Hepatic stellate cell (primary cell): ENCODE measurements around the gene KIF24.
"Not testable (repeated sequence)": the region's sequence is repeated elsewhere in the genome, so short reads cannot be mapped to it uniquely, and the experiment has no call there.

Experiments
- DNase-seq: peaks from one replicate; pipeline ENCODE4 v3.0.0; 2011; ENCODE audit warnings: low spot score

Gene KIF24

DNA sequence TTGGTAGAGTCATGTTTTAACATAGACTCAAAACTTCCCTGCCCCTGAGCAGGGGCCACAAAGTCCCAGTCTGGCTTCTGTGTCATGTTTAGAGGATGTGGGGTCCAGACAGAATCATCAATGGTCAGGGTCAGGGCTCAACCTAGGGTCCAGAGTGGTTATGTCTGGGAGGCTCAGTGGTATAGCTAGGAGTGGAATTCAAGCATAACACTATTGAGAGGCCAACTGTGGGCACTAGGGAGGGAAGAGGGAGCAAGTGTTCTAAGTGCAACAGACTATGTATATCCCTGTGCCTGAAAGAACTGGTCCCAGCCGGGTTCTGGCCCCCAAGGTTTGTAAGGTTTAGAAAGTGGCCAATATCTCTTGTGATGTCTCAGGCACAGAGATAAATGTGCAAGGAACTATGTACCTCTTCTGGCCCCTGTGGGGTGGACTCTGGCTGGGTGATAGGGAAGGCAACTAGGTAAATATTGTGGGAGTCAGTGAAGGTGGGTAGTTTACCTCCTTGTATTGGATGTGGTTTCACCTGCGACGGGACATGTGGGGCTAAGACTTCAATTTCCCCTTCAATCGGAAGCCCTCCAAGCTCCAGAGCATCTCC, 33.6 kb upstream of the KIF24 start:
- no peak for DNase-seq

DNA sequence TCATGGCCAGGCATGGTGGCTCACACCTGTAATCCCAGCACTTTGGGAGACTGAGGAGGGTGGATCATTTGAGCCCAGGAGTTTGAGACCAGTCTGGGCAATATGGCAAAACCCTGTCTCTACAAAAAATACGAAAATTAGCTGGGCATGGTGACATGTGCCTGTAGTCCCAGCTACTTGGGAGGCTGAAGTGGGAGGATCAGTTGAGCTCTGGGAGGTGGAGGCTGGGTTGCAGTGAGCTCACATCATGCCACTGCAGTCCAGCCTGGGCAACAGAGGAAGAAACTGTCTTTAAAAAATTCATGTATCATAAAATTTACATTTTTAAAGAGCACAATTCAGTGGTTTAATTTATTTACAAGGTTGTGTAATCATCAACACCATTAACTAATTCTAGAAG, 23.9 kb upstream of the KIF24 start:
- not testable (repeated sequence) for DNase-seq

DNA sequence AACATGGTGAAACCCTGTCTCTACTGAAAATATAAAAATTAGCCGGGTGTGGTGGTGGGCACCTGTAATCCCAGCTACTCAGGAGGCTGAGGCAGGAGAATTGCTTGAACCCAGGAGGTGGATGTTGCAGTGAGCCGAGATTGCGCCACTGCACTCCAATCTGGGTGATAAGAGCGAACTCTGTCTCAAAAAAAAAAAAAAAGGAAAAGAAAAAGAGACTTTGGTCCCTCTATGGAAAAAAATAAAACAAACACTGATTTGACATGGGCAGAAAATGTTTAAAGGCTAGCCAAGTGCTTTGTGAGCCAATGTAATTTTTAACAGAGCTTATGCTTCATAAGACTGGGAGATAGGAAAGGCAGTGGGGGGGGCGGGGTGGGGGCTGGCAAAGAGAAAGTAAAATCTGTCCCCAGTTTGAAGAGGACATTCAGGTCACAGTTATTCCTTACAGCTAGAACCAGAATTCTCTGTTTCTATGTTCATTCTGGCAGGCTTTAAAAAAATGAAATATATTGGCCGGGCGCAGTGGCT, 23.1 kb upstream of the KIF24 start:
- not testable (repeated sequence) for DNase-seq

DNA sequence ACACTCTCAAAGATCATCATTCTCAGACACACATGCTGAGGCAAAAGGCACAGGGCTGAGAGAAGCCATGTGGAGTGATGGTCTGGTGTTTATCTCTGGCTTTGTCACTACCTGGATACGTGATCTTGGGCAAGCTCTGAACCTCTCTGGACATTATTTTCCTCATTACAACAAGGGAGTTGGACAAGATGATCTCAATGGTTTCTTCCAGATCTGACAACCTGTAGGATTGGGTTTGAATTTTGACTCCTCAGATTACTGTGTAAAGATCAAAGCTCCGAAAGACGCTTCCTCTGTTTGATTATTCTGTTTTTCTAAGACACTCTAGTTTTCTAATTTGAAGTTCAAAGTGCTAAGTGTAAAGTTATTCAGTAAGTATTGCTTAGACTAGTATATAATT, 20.3 kb upstream of the KIF24 start:
- DNase-seq, result no peak

DNA sequence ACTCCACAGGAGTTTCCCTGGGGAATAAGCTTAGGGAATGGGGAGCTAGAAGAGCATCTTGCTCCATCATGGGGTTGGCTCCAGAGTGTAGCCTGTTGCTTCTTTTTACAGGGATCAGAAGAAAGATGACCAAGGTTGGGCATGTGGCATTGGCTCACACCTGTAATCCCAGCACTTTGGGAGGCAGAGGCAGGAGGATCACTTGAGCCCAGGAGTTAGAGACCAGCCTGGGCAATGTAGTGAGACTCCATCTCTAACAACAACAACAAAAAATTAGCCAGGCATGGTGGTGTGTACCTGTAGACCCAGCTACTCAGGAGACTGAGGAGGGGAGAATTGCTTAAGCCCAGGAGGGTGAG, 18.7 kb upstream of the KIF24 start:
- DNase-seq, result no peak

DNA sequence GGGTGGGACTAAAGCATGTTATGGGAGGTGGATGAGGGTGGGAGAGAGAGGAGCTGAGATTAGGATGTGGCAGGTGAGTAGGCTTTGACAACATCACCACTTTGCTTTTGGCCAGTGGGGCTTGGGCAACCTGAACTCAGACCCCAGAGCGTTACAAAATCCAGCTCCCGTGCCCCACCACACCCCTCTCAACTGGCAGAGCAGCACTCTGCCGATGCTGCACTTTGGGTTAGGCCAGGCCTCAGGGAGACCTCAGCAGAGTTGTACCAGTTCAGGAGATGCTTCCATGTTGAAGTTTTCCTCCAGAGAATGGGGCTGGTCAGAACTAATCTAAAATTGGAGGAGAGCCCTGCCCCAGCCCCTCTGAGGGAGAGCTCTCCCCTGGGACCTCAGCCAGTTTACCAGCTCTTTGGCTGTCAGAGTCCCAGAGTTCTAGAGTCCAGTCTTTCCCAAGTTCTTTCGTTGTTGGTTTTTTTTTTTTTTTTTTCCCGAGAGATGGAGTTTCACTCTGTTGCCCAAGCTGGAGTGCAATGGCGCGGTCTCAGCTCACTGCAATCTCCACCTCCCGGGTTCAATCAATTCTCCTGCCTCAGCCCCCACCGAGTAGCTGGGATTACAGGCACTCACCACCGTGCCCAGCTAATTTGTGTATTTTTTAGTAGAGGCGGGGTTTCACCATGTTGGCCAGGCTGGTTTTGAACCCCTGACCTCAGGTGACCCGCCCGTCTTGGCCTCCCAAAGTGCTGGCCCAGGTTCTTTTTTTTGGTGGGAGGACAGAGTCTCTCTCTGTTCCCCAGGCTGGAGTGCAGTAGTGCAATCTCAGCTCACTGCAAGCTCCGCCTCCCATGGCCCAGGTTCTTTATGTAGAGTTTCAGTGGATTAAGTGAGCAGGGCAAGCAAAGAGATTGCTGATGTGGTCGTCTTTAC, 18.1 kb upstream of the KIF24 start:
- DNase-seq, result no peak

DNA sequence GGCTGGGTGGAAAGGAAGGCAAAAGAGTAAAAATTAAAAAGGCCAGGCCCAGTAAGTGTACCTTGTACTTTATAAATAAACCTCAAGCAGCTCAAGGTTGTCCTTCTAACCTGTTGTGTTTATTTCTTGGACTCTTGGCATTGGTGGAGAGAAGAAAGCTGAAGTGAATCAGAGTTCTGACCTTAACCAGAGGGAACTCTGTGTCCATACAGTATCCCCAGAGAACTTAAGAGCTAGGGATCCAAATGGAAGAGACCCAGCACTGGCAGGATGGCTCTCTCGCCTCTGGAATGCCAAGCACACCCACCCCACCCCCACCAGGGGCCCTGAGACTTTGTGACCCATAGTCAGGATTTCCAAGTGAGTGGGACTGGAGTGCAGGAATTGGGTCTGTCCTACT, 14.5 kb upstream of the KIF24 start:
- DNase-seq, result no peak

DNA sequence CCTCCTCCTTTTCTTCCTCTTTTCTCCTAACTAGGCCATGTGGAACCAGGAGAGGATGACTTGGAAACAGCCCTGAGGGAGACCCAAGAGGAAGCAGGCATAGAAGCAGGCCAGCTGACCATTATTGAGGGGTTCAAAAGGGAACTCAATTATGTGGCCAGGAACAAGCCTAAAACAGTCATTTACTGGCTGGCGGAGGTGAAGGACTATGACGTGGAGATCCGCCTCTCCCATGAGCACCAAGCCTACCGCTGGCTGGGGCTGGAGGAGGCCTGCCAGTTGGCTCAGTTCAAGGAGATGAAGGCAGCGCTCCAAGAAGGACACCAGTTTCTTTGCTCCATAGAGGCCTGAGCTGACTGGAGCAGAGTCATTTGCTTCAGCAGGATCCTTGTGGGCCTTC, 14.0 kb upstream of the KIF24 start:
- DNase-seq, result no peak

DNA sequence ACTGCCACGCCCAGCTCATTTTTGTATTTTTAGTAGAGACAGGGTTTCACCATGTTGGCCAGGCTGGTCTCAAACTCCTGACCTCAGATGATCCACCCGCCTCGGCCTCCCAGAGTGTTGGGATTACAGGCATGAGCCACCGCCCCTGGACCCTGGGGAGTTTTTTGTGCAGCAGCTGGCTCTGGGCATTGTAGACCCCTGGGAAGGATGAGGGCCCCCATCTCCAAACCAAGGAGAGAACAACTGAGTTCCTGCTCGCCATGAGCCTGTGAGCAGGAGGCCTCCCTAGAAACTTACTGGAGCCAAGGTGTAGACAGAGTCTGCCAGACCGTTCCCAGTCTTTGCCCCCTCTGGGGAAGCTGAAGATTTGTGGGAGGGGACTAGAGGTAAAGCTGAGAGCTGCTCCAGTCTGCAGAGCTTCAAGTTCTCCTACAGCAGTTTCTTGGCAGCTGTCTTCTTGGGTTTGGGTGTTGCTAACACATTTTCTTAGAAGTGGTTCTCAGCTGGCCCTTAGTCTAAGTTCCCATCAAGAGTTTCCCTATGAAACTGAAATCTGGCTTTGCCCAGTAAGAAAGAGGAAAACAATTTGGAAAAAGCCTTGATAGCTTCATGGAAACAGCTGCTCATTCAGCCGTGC, 12.7 kb upstream of the KIF24 start:
- DNase-seq, result no peak

DNA sequence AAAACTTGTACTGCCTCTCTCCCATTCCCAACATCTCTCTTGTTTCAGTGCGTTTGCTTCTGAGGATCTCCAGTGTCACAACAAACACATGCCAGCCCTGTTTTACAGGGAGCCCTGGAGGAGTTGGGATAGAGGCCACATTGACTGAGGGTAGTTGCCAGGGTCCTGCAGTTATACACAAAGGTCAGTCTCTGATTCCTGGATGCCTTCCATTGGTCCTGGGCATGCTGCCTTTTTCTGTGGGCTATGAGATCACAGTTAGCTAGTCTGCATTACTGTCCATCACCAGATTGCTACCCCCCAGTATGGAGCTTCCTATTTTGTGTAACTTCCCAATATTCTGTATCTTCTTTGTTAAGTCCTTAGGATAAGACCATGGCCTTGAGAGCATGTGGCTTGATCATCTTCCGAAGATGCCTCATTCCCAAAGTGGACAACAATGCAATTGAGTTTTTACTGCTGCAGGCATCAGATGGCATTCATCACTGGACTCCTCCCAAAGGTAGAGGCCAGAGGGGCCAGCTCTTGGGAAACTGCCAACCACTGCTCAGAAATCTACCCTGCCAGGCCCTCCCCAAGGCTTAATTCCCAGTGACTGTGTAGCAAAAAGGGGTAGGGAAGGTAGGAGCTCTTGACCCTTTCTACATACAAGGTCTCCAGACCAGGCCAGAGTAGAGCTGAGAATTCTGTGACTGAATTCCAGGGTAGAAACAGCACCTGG, 9.8 kb upstream of the KIF24 start:
- no peak for DNase-seq

DNA sequence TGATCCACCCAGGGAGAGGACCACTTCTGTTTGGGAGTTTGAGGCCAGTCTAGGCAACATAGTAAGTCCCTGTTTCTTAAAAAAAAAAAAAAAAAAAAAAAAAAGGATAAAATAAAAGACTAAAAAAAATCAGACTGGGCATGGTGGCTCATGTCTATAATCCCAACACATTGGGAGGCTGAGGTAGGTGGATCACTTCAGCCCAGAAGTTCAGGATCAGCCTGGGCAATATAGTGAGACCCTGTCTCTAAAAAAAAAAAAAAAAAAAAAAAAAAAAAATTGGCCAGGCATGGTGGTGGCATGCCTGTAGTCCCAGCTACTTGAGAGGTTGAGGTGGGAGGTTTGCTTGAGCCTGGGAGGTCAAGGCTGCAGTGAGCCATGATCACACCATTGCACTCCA, 9.0 kb upstream of the KIF24 start:
- DNase-seq, result not testable (repeated sequence)

DNA sequence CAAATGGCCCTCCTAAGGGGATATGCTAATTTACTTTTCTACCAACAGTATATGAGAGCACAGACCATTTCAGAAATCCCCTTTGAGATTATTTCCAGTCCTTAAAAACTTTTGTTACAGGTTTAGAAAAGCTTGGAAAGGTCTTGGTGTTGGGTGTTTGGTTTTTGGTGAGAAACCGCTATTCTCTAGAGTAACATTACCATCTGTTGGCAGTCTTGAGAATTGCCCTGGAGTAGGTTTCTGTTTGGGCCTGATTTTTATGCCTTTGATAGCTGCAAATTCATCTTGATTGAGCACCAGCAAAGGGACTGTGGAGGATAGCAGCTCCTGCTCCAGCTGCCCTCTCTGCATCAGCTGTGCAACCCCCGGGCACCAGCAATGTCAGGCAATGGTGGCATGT, 8.3 kb upstream of the KIF24 start:
- peak; percentile 8 for DNase-seq

DNA sequence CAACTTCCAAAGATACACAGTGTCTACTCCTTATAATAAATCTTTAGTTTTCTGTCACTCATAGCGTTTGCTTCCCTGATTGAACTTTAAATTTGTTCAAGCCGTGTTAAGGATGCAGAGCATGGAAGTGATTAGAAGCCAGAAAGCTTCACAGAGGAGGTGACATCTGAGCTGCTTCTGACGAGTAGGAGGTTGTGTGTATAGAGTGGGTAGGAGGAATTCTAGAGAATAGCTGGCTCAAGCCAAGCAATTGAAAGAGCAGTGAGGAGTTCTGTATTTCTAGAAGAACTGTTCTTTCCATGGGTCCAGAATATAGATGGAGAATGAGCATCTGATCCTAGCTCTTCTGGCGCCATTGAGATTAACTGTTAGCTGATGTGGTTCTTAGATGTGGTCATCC, 6.3 kb upstream of the KIF24 start:
- no peak for DNase-seq

DNA sequence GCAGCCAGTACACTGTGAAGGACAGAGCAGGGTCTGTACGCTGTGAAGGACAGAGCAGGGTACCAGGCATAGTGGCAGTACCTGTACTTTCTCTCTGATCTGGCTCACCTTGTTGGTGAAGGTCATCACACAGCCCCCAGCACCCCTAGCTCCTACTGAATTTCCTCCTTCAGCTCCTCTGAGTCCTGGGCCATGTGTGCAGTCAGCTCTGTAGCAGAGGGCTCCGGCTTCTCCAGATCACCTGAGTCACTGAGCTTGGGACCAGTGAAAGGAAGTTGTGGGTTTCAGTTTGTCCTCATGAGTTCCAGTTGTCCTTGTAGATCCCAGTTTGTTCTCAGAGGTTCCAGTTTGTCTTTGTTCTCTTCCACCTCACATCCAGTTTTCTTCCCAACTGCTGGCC, 5.8 kb upstream of the KIF24 start:
- DNase-seq, result no peak

DNA sequence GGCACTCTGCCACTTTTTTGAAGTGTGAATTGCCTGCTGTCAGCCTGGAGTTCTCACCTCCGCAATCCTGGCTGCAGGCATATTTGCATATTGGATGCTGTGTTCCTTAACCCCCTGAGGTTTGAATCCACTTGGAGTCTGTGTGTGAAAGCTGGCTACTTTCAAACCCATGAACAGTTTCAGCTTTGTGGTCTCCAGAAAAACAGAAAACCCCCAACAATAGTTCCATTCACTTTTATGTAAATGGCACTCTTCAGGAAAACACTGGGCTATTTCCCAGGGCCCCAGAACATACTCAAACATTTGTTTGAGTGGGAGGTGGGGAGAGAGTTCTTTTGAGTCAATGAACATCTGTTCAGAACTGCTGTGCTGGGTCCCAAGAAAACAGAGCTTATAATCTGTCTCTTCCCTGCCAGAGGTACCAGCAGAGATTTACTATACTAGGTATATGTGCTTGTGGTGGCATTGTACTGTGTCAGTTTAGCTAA, 5.3 kb upstream of the KIF24 start:
- DNase-seq, result no peak

DNA sequence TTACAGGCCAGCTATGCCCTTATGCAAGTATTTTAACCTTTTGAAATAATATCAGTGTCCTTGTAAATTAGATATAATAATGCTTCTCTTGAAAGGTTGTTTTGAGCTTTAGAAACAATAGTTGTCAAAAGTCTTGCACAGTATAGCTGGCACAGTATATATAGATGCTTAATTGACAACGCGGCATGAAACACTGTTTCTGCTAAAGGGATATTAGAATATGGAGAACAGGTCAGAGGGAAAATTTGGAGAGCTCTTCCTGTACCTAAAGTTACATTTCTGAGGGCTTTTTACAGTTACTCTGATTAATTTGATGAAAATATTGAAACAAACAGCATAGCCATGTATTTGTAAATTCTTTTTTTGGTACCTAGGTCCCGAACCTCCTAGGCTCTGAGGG, 4.8 kb upstream of the KIF24 start:
- no peak for DNase-seq

DNA sequence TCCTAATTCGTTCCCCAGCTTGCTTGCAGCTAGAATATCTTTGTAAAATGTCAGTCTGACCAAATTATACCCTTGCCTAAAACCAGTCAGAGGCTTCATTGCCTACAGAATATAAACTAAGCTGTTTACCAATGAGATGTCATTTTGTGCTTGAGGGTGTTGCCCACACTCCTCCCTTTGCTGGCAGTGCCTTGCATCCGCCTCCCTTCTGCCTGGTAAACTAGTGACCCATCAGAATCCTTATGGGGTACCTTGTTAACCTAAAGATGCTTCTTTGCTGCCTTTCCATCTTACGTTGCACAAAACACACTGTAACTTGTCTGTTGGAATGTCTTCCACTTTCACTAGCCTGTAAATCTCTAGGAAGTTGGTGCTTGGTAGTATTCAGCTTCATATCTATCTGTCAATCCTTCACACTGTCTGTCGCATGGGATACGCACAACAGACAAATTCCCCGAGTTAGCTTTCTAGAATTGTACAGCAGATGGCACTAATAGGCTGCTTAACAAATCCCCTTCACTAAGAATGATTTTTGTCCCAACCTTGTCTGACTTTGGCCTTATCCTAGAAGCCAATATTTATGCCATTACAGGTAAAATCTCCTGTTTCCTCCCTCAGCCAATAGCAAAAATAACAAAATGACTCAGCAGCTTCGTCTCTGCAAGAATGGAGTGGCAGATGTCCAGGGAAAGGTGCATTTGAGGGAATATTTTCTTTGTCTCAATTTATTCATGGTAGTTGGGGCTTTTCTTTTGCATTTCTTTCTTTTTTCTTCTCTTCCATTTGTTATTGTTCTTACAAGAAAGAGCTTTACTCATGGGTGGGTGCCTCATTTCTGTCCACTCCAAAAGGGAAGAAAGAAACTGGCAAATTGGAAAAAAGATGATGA, 3.3 kb upstream of the KIF24 start:
- DNase-seq, result peak; percentile 33

DNA sequence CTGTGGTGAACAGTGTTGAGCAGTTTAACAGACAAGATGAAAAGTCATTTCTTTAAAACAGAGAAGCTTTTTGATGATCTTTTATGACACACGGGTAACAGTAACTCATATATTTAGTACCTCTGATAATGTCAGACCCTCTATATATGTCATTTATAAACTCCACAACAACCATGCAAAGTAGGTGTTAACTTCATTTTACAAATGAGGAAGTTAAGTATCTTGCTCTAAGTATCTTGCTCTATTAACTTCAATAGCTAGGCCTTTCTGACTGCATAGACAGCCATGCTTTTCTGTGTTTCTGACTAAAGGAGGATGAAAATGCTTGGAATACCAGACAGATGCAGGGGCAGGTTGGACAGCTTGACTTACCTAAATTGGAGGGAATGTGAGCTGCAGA, 2.1 kb upstream of the KIF24 start:
- DNase-seq, result no peak

DNA sequence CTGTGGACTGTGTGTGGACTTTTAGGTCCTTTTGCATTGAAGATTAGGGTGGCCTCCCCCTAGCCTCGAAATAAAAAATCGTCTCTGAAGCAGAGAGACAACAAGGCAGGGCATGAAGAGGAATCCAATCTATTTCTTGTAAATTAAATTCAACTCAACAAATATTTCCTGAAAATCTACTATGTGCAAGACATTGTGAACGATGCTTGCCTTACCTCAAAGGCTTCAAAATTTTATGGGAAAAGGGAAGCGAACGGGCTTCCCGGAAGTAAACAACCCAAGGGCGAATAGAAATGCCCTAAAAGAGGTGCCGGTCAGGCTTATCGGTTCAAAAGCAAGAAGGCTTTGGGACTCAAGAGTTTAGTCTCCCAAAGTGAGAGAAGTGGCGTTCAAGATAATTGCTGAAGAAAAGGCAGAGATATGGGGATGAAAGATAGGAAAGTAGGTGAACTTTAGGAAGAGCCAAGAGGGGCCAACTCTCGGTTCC, 525 bp downstream of the KIF24 start:
- peak; percentile 26 for DNase-seq

DNA sequence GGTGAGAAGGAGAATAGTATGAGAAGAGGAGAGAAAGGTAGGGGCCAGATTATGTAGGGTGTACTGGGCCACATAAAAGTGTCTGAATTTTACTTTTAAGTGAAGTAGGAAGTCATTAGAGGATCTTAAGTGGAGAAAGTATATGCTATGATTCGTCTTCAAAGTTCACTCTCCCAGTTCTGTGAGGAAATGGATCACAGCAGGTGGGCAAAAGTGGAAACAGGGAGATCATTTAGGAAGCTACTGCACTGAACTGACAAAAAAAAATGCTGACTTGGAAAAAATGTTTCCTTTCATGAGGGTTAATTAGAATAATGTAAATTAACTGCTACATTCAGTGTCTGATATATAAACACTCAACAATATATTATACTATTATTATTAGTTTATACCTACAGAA, 2.4 kb downstream of the KIF24 start:
- no peak for DNase-seq
